ENCODE results near the gene KLHL40.

KLHL40 gene

DNA sequence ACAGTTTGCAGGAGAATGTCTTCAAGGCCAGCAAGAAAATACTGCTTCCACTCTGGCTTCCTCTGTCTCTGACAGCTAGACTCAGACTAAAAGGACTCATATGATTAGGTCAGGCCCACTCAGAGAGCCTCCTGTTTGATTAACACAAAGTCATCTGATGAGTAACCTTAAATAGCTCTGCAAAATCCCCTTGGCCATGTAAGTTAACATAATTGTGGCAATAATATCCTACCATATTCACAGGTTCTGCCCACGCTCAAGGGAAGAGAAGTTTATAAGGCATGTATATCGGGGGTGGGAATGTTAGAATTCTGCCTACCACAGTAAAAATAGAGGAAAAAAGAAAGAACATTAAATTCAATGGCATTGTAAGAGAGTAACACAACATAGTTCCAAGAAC is 37.9 kb downstream of the KLHL40 start:
- no peak for DNase-seq (ENCODE audit: low spot score)

DNA sequence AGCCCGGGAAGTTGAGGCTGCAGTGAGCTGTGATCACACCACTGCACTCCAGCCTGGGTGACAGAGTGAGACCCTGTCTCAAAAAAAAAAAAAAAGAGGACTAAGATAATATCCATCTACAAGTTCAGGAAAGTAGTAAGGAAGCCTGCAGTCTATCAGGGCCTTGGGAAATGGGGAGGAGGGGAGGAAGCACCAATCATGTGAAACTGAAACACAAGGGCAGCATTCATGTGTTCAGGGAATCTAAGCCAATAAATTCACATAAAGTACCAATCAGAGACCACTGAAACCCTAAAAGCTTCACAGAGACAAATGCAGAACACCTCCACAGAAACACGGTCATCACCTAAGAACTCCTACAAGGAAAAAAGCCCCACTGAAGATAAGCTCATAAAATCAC is 40.1 kb downstream of the KLHL40 start:
- DNase-seq (ENCODE audit: low spot score), result no peak

DNA sequence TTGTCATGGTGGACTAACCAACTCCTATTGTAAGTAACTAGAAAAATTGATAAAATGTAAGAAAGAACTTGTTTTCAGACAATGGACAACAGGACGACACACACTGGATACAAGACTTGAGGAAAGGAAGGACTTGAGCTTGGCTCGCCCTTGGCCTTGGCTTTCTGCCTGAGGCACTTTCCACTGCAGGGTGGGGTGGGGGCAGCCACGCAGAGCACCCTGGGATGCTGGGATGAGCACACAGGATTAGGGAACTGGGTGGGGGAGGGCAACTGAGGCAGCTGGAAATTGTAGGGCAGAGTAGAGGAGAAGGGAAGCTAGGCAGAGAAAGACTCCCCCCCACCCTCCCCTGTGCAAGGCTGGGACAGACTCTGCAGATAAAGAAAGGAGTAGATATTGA is 42.7 kb downstream of the KLHL40 start:
- DNase-seq (ENCODE audit: low spot score), result no peak

DNA sequence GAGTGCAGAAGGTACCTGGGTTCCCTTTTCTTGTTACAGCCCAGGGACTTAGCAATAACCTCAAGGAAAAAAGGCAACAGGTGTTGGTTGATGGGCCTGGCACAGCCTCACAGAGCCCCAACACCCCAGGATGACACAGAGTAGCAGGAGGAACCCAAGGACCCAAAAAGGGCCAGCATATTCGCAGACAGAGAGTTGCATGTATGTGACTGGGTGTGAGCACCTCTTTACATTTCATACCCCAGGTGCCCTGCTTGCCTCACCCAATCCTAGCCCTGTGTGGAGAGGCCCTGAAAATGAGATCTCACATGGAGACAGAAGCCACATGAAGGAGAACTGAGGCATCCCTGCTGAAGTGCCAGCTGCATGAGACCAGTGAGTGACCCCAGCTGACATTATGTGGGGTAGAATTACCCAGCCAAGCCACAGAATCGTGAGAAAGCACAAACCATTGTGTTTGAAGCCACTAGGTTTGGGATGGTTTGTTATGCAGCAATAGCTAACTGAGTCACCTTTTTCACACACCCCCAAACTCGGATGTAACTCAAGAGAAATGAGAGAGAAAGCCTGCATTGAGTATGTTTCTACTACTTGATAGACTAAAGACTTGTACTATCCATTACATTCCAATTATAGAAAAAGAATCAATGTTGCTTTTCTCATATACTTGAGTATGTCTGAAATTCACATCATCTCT is 43.5 kb downstream of the KLHL40 start:
- no peak for DNase-seq (ENCODE audit: low spot score)

DNA sequence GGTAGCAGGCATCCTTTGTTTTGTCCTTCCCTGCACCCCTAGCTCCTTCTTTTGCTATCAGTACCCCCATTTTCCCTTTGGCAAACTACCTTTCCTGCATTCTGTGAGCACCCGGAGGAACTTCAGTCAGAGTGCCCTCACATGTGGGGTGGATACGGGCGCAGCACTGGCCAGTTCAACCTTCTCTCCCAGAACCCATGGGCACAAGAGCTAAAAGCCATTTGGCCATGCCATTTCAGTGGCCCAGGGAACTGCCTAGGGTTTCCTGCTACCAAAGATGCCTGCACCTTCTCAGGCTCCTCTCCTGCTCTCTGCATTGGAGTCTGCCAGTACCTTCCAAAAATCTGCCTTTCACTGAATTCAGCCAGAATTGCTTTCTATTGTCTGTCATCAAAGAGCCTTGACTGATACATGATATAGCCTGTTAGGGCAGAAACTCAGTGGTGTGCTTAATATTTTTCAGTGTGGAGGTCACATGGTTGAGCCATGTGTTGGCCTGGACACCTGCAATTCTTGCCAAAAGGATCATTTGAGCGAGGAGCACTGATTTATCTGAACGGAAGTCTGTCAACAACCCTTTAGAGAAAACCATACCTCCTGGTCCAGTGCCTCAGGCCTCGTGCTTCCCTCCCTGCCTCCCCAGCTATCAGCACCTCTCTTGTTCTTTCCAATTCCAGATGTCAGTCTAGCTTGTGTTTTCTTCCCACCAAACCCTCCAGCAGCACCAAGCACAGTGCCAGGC is 44.2 kb downstream of the KLHL40 start:
- DNase-seq (ENCODE audit: low spot score), result no peak

DNA sequence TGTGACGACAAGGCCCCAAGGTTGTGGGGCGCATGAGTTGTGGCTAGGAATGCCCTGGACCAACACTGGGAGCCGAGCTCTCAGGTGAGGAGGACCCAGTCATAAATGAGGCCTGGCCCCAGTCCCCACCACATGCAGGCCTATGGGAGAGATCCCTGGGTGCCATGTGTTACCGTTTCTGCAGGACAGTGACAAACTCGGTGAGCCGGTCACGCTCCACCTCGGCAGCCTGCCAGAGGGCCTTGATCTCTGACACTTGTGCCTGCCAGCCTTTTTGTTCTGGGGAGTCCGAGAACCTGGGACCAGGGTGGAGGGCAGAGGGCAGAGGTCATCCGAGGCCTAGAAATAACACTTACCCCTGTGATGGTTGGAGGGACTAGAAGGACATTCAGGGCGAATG is 45.0 kb downstream of the KLHL40 start:
- no peak for DNase-seq (ENCODE audit: low spot score)

DNA sequence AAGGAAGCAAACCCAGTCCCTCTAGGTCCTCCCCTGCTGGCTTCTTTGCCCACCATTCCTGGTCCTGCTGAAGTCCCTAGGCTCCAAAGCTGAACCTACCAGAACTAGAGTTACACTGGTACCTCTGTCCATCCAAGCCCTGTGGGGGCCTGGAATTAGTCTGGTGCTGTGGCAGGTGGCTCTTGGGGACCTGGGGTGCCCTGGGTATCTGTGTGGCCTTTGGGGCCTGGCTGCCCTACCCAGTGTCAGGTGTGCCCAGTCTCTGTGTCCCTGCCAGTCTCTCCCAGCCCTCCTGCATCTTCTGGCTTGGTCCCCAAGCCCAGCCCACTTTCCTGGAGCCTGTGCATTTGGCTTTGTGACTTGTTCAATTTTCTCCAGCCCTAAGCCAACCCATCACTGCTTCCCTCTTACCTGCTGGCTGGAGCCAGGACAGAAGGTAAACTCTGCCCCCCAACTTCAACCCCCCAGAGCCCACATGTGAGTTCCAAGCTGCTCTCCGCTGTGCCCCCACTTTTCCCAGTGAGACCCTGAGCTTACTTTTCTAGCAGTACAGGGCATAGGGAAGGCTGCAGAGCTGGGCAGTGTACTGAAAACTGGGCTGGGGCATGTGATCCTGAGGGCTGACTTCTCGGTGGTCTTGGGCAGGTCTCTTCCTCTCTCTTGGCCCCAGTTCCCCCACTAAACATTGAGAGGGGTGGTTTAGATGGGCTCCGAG is 45.5 kb downstream of the KLHL40 start:
- DNase-seq (ENCODE audit: low spot score), result no peak

DNA sequence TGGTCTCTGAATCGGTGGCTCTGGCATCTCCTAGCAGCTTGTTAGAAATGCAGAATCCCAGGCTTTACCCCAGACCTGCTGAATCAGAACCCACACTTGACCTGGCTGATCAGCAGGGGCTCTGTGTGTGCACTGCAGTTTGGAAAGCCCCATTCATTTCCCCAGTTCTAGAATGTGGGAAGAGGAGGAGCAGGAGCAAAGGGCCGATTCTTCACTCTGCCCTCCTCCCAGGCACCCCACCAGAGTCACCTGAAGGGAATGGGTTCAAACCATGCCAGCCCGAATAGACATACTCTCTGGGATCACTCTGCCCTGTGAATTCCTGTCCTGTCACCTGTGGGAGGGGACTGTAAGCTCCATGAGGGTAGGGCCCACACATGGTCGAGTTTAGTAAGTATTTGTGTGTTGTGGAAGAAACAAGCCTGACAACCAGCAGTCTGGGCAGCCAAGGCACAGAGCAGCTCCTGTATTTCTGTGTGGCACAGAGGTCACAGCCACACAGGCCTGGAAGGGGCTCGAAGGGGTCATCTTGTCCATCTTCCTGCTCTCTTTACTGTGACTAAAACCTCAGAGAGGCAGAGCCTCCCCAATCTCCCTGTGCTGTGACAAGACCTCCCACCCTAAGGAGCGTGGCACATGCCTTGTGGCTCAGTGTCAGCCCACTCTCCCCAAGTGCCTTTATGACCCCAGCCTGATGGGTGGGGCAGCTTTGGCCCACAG is 46.3 kb downstream of the KLHL40 start:
- DNase-seq (ENCODE audit: low spot score), result no peak

DNA sequence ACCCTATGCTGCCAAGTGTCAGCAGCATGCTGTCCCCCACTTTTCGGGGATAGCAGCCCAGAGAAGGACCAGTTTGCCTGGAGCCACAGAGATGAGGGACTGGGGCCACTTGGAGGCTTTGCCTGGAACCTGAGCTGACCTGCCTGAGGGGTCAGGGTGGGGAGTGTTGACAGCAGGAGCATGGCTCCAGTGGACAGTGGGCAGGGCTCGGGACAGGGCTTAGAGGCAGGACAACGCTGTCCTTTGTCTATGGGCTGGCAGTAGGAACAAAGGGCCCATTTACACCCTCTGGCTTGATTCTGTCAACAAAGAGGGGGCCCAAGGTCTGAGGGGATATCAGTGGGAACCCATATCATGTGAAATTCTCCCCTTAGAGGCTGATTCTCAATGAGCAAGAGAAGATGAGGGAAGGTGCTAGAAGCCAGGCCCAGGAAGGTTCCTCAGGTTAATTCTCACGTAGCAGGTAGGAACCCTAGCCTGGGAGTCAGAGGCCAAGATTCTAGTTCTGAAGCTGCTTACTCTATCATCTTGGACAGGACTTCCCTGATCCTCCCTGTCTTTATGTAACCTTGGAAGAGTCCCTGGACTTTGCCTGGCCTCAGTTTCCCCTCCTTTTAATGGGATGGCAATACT is 47.0 kb downstream of the KLHL40 start:
- no peak for DNase-seq (ENCODE audit: low spot score)

DNA sequence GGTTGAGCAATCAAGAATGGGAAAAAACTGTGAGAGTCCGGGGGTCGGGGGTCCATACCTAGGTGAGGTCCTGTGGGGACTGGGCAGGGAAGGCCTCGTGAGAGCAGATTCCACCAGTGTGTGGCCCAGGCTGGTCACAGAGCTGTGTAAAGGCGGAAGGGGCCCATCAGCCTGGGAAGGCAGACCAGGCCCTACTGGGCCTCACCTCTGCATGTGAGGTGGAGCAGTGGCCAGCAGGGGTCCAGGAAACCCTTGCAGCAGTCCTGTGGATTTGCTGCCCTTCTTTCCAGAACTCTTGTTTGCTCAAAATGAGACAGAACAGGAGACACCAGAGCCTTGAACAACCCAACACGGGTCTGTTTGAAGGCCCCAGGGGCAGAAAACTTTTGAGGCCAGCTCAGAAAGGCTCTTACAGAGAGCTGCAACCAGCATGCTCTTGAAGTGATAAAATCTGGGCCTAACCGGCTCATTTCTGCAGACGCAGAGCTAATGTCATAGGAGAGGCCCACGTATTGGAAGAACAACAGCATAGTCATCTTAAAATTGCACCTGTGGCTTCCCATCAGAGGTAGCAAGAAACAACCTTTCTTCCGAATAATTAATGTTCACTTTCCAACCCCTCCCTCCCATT is 47.6 kb downstream of the KLHL40 start:
- DNase-seq (ENCODE audit: low spot score), result peak; percentile 40

DNA sequence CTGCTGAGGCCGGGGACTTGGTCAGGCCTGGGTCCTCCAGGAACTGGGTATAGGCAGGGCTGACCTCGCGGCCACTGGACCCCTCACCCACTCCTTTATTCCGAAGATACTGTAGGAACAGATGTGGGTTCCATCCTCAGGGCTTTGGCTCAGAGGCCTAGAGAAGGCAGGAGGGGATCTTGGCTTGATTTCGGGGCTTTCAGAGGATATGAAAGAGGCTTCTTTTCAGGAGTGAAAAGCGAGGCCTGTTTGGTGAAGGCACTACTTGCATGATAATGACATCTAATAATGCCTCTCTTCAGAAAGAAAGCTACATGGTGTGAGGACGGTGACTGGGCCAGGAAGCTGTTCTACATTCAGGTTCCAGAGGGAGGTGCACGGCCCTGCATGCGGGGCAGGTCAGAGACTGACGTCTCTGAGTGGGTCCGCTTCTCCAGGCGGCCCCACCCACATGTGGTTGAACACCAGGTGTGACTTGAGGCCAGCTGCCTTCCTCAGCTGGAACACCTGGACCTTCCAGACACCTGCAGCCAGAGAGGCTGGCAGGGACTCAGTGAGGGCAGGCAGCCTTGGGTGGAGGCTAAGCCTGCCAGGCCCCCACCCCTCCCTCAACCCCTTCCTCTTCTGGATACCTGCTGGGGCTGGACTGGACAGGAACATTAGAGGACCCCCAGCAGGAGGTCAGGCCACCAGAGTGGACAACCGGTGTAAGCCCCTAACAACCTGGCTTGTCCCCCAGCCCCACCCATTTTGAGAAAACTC is 48.3 kb downstream of the KLHL40 start:
- no peak for DNase-seq (ENCODE audit: low spot score)

DNA sequence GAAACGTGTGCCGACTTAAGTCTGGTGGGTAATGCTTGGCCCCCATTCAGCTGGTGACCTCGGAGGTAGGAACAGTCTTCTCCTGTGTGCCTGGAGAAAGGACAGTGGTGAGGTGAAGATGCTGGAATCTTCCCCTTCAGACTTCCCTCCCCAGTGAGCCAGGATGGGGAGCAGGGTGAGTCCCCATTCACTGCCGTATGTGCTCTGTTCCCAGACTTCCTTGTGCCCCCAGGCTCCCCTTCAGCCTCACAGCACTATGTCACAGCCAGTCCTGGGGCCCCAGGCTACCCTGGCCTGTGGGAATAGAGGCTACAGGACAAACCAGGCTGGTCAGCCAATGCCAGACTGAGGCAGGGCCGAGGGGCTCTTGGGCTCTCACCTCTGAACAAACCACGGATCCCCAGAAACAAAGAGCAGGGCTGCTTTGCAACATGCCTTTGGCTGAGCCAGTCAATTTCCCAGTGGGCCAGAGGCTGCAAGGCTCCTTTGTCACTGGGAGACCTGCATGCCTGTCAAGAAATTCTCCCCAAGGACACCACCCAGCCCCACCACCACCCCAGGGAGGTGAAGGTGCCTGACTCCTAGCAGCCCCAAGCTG is 49.0 kb downstream of the KLHL40 start:
- DNase-seq (ENCODE audit: low spot score), result no peak

DNA sequence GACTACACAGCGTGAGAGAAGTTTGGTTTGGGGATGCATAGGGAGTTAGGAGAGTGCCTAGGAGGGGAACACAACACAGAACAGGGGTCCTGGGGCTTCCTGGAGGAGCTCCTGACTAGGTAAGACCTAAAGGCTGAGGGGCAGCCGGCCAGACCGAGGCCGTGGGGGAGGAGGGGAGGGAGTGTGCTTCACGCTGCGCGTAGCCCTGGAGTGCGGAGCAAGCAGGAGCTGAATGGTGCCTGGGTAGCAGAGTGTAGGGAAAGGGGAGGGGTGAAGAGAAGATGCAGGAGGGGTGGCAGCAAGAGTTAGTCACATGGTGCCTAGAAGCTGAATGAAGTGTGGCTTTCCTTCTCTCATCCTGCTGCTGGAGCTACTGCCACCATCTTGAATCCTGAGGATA is 49.7 kb downstream of the KLHL40 start:
- no peak for DNase-seq (ENCODE audit: low spot score)

DNA sequence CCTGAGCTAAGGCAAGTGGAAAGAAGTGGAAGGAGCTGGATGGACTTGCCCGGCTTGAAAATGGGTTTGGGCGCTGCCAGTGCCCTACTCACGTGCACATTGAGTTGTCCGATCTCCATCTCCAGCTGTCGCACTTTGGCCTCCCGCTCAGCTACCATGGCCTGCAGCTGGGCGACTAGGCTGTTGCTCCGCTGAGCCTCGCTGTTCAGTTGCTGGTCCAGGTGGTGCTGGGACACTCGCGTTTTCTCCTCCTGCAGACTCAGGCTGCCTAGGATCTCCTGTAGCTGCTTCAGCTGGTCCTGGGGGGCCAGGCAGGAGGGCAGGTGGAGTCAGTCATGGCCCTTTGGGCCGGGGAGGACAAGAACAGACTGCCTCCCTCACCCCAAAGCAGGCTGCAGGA is 50.3 kb downstream of the KLHL40 start:
- DNase-seq (ENCODE audit: low spot score), result no peak

DNA sequence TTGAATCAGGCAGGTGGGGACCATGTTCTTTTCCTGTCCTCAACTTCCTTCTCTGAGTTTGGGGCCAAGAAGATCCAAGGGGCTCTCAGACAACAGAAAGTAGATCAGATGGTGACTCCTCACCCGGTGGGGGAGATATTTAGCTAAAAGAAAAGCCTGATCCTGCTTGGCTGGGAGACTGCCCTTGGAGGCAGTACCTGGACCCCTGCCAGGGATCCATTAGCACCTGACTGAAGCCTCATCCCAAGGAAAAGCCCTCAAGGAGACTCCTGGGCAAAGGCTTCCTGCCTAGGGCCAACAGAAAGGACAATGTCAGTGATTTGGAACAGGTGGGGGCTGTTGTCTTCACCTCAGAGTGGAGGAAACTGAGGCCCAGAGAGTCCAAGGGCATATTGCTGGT is 50.7 kb downstream of the KLHL40 start:
- DNase-seq (ENCODE audit: low spot score), result no peak

DNA sequence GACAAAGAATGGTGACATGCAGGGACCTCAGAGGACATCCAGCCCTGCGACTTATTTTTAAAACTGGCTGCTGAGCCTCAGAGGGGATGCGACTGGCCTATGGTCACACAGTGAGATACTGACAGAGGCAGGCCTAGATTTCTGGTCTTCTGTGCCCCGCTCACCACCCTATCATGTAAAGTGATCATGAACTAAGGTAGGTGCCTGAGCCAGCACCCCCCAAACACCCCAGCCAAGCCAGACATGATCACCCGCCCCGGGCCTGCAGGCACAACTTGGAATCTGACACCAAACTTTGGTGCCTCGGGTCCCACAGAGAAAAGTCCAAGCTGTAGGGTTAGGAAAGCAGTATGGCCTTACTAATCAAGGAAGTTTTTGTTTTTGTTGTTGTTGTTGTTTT is 51.2 kb downstream of the KLHL40 start:
- no peak for DNase-seq (ENCODE audit: low spot score)

DNA sequence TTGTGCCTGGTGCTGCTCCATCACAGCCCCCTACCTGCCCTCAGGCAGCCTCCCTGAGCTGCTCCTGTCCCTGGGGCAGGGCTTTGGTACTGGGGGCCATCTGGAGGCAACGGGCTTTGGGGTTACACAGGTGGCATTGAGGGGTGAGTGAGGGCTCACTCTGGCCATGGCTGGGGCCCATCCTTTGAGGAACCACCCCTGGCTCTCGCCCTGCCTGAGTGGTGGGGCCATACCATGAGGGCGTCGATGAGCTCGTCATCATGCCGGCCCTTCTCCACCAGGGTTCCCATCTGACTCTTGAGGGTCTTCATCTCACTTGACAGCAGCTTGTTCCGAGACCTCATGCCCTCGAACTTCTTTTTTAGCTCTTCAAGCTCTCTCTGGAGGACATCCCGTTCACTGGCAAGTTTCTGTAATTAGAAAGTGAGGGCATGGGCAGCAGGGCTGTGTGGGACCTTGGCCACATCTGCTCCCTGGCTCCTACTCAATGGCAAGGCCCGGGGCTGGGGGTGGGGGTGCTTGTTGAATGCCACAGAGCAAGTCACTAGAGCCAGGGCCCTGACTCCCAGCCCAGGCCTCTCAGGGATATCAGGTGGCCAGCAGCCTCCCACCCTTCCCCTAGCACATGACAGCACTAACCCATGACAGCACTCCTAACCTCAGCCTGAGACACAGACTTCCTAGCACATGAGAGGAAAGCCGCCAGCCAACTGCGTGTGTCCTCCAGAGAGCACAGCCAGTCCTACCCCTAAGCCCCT is 54.2 kb downstream of the KLHL40 start:
- no peak for DNase-seq (ENCODE audit: low spot score)

DNA sequence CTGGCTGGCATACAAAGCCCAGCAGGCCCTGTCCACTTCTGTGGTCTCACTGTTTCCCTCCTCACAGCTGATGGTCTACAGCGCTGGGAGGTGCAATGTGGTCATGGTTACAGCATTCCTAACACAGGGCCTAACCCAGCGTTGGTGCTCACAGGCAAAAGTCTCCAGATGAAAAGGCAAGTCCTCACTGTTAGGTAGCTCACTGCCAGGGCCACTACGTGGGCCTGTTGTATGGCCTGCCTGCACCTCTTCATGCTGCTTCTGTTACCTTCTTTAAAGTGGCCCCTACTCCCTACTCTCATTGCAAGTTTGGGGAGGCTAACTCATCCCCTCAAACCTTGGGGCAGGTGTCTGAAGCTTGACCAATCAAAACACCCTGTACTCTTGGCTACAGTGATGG is 56.5 kb downstream of the KLHL40 start:
- DNase-seq (ENCODE audit: low spot score), result no peak

All from HuH-7.5 (cell line).